G401 (cell line): Measurements from ENCODE around the gene MT1G. TPM values are rescaled to one million over a fixed set of nuclear protein-coding genes. Genes with fewer than 3 reads are reported as not detected.
"Not testable (repeated sequence)": the region's sequence is repeated elsewhere in the genome, so short reads cannot be mapped to it uniquely, and the experiment has no call there.

Experiments used
- DNase-seq: peaks from one replicate; pipeline ENCODE4 v3.0.0-alpha.2; 2015; ENCODE audit warnings: low spot score
- in situ Hi-C: cut with HindIII; loops from 2 replicates; pipeline ENCODE4 v1.10.0; 2016; ENCODE audit warnings: low sequenced_read_pairs, mixed read lengths
- total RNA-seq: library from RNA; depleted of rRNA; stranded (reverse); fragments of >200 nt; shearing (Covaris generic); gene quantifications from 2 replicates; pipeline ENCODE4 v1.2.3, GENCODE V29; 2014

The MT1G gene
- total RNA-seq, 1 experiment from 2014 or later, result not detected

- no peak for DNase-seq
- in situ Hi-C loops, result no loop called here
Measured at GRCh38 chr16:56688762-56689161, 20.9 kb upstream of the MT1G start.

- in situ Hi-C loops, result no loop called here
- DNase-seq, result no peak
Measured at GRCh38 chr16:56686758-56687157, 18.9 kb upstream of the MT1G start.

GRCh38 chr16:56684926-56685590 is 17.2 kb upstream of the MT1G start:
- DNase-seq, result peak; percentile 78
- in situ Hi-C loops, result no loop called here

GRCh38 chr16:56684256-56684925 is 16.5 kb upstream of the MT1G start:
- in situ Hi-C loops, result no loop called here
- no peak for DNase-seq

- peak; percentile 23 for DNase-seq
- in situ Hi-C loops, result no loop called here
Measured at GRCh38 chr16:56683424-56684172, 15.7 kb upstream of the MT1G start.

- in situ Hi-C loops, result no loop called here
Measured at GRCh38 chr16:56682703-56683397, 15.0 kb upstream of the MT1G start.

GRCh38 chr16:56681939-56682702 is 14.3 kb upstream of the MT1G start, which contains the start of gene MT1X:
Gene MT1X (plus strand): TSS chr16:56682470. CDS start chr16:56682541, 71 bp downstream.
- in situ Hi-C loops, result no loop called here
- DNase-seq, result peak; percentile 96

More at GRCh38 chr16:56682703-56683397, 15.0 kb upstream of the MT1G start:
- peak; percentile 69 for DNase-seq

- no peak for DNase-seq
- in situ Hi-C loops, result no loop called here
Measured at GRCh38 chr16:56679818-56680217, 12.0 kb upstream of the MT1G start.

- DNase-seq, result no peak
- in situ Hi-C loops, result no loop called here
Measured at GRCh38 chr16:56679078-56679730, 11.3 kb upstream of the MT1G start.

GRCh38 chr16:56677474-56677873 is 9.6 kb upstream of the MT1G start:
- no peak for DNase-seq
- in situ Hi-C loops, result no loop called here

- in situ Hi-C loops, result no loop called here
- no peak for DNase-seq
Measured at GRCh38 chr16:56675685-56676210, 7.9 kb upstream of the MT1G start.

- DNase-seq, in situ Hi-C loops: not testable (repeated sequence)
Measured at GRCh38 chr16:56674570-56674969, 6.7 kb upstream of the MT1G start.

GRCh38 chr16:56673921-56674320 is 6.1 kb upstream of the MT1G start:
- peak; percentile 65 for DNase-seq
- in situ Hi-C loops, result no loop called here

GRCh38 chr16:56672761-56673536 is 5.1 kb upstream of the MT1G start:
- DNase-seq, result no peak
- in situ Hi-C loops, result no loop called here

- in situ Hi-C loops, DNase-seq: not testable (repeated sequence)
Measured at GRCh38 chr16:56672171-56672570, 4.3 kb upstream of the MT1G start.

- DNase-seq, in situ Hi-C loops: not testable (repeated sequence)
Measured at GRCh38 chr16:56671691-56672090, 3.8 kb upstream of the MT1G start.

GRCh38 chr16:56670620-56670934 is 2.7 kb upstream of the MT1G start:
- in situ Hi-C loops, result no loop called here

More at GRCh38 chr16:56670620-56670934, 2.7 kb upstream of the MT1G start:
- no peak for DNase-seq
